Endothelial cell (in vitro differentiated cells): ENCODE measurements around the gene ADCY1. TPM values are rescaled to one million over a fixed set of nuclear protein-coding genes. Genes with fewer than 3 reads are reported as not detected.
A peak's percentile ranks its signal among the peaks of the same experiment; 100 is the strongest.

Experiments used
- DNase-seq: peaks from one replicate; pipeline ENCODE4 v3.0.0; 2021; ENCODE audit warnings: low spot score
- H3K27ac Mint-ChIP-seq: one replicate; pipeline ENCODE4 v1.8.0; 2021; ENCODE audit warnings: mixed read lengths, inconsistent platforms; ENCODE audit not compliant: unreplicated experiment
- H3K27me3 Mint-ChIP-seq: one replicate; pipeline ENCODE4 v1.8.0; 2021; ENCODE audit warnings: mild to moderate bottlenecking, moderate library complexity, mixed read lengths, inconsistent platforms; ENCODE audit not compliant: unreplicated experiment
- H3K36me3 Mint-ChIP-seq: one replicate; pipeline ENCODE4 v1.8.0; 2021; ENCODE audit warnings: mild to moderate bottlenecking, low read depth, mixed read lengths, inconsistent platforms; ENCODE audit not compliant: unreplicated experiment
- H3K4me1 Mint-ChIP-seq: one replicate; pipeline ENCODE4 v1.8.0; 2021; ENCODE audit warnings: mild to moderate bottlenecking, mixed read lengths, inconsistent platforms; ENCODE audit not compliant: unreplicated experiment
- H3K4me3 Mint-ChIP-seq: one replicate; pipeline ENCODE4 v1.8.0; 2021; ENCODE audit warnings: mild to moderate bottlenecking, mixed read lengths, inconsistent platforms; ENCODE audit not compliant: unreplicated experiment
- H3K9me3 Mint-ChIP-seq: one replicate; pipeline ENCODE4 v1.8.0; 2021; ENCODE audit warnings: mixed read lengths, inconsistent platforms; ENCODE audit not compliant: unreplicated experiment
- CTCF ChIP-seq: fragments of 200-600 bp; sonication (generic); IDR thresholded peaks from one replicate; pipeline ENCODE4 v1.5.0; 2021; ENCODE audit warnings: antibody characterized with exemption; ENCODE audit not compliant: unreplicated experiment
- total RNA-seq: library from RNA; stranded (reverse); fragmentation: NEBNext Ultra II Directional; extraction: Animal tissue kit (Norgen Biotek cat#: 25700); gene quantifications from one replicate; pipeline ENCODE4 v1.2.1, GENCODE V29; 2021; ENCODE audit not compliant: unreplicated experiment

Gene ADCY1
- total RNA-seq, 1 donor from 2014 or later = 50.7 TPM

DNA sequence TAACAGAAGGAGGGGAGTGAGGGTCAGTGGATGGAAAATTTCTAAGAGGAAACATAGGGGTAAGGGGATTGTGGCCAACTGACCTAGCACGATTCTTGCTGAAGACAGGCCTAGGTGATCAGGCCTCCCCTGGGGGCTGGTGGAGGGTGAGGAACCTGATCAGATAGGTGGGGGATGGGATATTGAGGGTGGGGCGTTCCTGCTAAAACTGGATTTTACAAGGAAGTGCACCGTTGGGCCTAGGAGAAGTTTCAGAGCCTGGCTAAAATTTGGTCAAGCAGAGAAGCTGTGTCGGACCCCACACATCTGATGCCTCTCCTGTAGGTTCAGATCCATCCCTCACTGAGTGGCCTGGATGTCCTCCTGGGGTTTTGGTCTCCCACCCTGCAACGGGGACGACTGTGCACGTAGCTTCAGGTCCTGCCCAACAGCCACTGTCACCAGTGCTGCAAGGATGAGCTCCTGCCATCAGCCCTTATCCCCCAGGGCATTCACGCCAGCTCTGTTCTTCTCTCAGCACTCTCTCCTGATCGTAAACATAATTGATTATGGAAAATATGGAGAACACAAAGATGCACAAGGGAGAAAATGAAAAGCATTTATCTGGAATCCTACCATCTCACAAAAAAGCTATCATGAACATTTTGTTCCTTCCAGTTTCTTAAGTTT is 89.9 kb downstream of the ADCY1 start:
- Mint-ChIP-seq H3K4me1 (peaks cover 12% of the 10 kb centered on the region), H3K27ac (peak overlapping the region; percentile 37), H3K36me3 (peaks cover 29% of the 10 kb centered on the region), H3K9me3 (no peaks in the 10 kb centered on the region), H3K27me3 (peaks cover 11% of the 10 kb centered on the region), H3K4me3 (no peak overlapping the region)
- TF ChIP-seq CTCF = no peak
- DNase-seq = no peak

- Mint-ChIP-seq H3K9me3 (no peaks in the 10 kb centered on the region), H3K36me3 (peaks cover 18% of the 10 kb centered on the region), H3K27ac (no peak overlapping the region), H3K4me1 (peaks cover 6% of the 10 kb centered on the region), H3K4me3 (no peak overlapping the region), H3K27me3 (peaks cover 2% of the 10 kb centered on the region)
- no peak for TF ChIP-seq CTCF
- DNase-seq = no peak
These were observed 91.0 kb downstream of the ADCY1 start for GRCh38 chr7:45665172-45665571.

- no peaks in the 10 kb centered on the region for H3K36me3 Mint-ChIP-seq
- no peaks in the 10 kb centered on the region for H3K9me3 Mint-ChIP-seq
- no peak for TF ChIP-seq CTCF
- no peak overlapping the region for H3K27ac Mint-ChIP-seq
- no peak overlapping the region for H3K4me3 Mint-ChIP-seq
- no peaks in the 10 kb centered on the region for H3K4me1 Mint-ChIP-seq
- no peaks in the 10 kb centered on the region for H3K27me3 Mint-ChIP-seq
- no peak for DNase-seq
These were observed 96.1 kb downstream of the ADCY1 start for GRCh38 chr7:45670227-45670626.

GRCh38 chr7:45670717-45671116 is 96.5 kb downstream of the ADCY1 start:
- Mint-ChIP-seq H3K27ac (no peak overlapping the region), H3K4me1 (no peaks in the 10 kb centered on the region), H3K9me3 (no peaks in the 10 kb centered on the region), H3K27me3 (no peaks in the 10 kb centered on the region), H3K36me3 (no peaks in the 10 kb centered on the region), H3K4me3 (no peak overlapping the region)
- no peak for TF ChIP-seq CTCF
- DNase-seq = no peak

- H3K4me3 Mint-ChIP-seq = no peak overlapping the region
- TF ChIP-seq CTCF = no peak
- no peak overlapping the region for H3K27ac Mint-ChIP-seq
- H3K27me3 Mint-ChIP-seq = peaks cover 1% of the 10 kb centered on the region
- no peak for DNase-seq
- H3K9me3 Mint-ChIP-seq = no peaks in the 10 kb centered on the region
- peaks cover 2% of the 10 kb centered on the region for H3K4me1 Mint-ChIP-seq
- H3K36me3 Mint-ChIP-seq = peaks cover 31% of the 10 kb centered on the region
These were observed 103.2 kb downstream of the ADCY1 start for GRCh38 chr7:45677311-45677900.
